ENCODE data around the gene CNOT10.
"Not testable (repeated sequence)": the region's sequence is repeated elsewhere in the genome, so short reads cannot be mapped to it uniquely, and the experiment has no call there.

The CNOT10 gene

GRCh38 chr3:32708672-32709283, 23.8 kb downstream of the CNOT10 start:
- Histone ChIP-seq H3K4me3 (ENCODE audit: low read depth in 1 of 5, low read length in 5 of 5) (no peak overlapping the region), H3K4me1 (ENCODE audit: control insufficient read depth in 5 of 5, insufficient read depth in 5 of 5, low read length in 5 of 5) (peaks cover 0 to 16% (median 2%) of the 10 kb centered on the region in 5 donors), H3K9ac (ENCODE audit: low read length in 5 of 5) (no peak overlapping the region), H3K27me3 (ENCODE audit: control insufficient read depth in 5 of 5, insufficient read depth in 4 of 5, low read length in 5 of 5) (no peaks in the 10 kb centered on the region), H3K27ac (ENCODE audit: low read depth, low read length) (no peak overlapping the region), H3K36me3 (ENCODE audit: control insufficient read depth in 5 of 5, insufficient read depth in 5 of 5, low read length in 5 of 5) (peaks cover 11 to 30% (median 18%) of the 10 kb centered on the region in 5 donors), H3K9me3 (ENCODE audit: control insufficient read depth in 5 of 5, low read length in 5 of 5) (no peaks in the 10 kb centered on the region)

- Histone ChIP-seq H3K9ac (ENCODE audit: low read length in 5 of 5) (no peak overlapping the region), H3K4me1 (ENCODE audit: control insufficient read depth in 5 of 5, insufficient read depth in 5 of 5, low read length in 5 of 5) (peaks cover 0 to 16% (median 2%) of the 10 kb centered on the region in 5 donors), H3K9me3 (ENCODE audit: control insufficient read depth in 5 of 5, low read length in 5 of 5) (no peaks in the 10 kb centered on the region), H3K27ac (ENCODE audit: low read depth, low read length) (no peak overlapping the region), H3K27me3 (ENCODE audit: control insufficient read depth in 5 of 5, insufficient read depth in 4 of 5, low read length in 5 of 5) (no peaks in the 10 kb centered on the region), H3K36me3 (ENCODE audit: control insufficient read depth in 5 of 5, insufficient read depth in 5 of 5, low read length in 5 of 5) (peaks cover 11 to 30% (median 18%) of the 10 kb centered on the region in 5 donors), H3K4me3 (ENCODE audit: low read depth in 1 of 5, low read length in 5 of 5) (no peak overlapping the region)
Measured at GRCh38 chr3:32709346-32709745, 24.4 kb downstream of the CNOT10 start.

DNA sequence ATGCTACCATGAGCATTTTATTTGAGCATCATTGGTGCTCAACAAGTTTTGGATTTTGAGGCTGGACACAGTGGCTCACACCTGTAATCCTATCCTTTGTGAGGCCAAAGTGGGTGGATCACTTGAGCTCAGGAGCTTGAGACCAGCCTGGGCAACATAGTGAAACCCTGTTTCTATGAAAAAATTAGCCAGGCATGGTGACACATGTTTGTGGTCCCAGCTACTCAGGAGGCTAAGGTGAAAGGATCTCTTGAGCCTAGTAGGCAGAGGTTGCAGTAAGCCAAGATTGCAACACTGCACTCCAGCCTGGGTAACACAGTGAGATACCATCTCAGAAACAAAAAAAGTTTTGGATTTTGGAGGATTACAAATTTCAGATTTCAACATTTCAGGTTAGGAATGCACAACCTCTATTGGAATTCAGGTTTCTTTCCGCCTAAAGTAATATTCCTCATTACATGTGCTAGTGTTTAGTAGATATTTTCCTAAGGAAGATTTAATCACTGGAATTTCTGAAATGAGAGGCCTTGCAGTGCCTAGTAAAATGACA, 27.6 kb downstream of the CNOT10 start:
- no peak overlapping the region for H3K4me3 ChIP-seq (ENCODE audit: low read depth in 1 of 5, low read length in 5 of 5)
- H3K4me1 ChIP-seq (ENCODE audit: control insufficient read depth in 5 of 5, insufficient read depth in 5 of 5, low read length in 5 of 5), result peaks cover 0 to 6% (median 2%) of the 10 kb centered on the region in 5 donors
- H3K9me3 ChIP-seq (ENCODE audit: control insufficient read depth in 5 of 5, low read length in 5 of 5), result no peaks in the 10 kb centered on the region
- H3K27ac ChIP-seq (ENCODE audit: low read depth, low read length), result no peak overlapping the region
- H3K27me3 ChIP-seq (ENCODE audit: control insufficient read depth in 5 of 5, insufficient read depth in 4 of 5, low read length in 5 of 5), result no peaks in the 10 kb centered on the region
- peak overlapping the region in 1 of 5 donors; percentile 4 for H3K9ac ChIP-seq (ENCODE audit: low read length in 5 of 5)
- H3K36me3 ChIP-seq (ENCODE audit: control insufficient read depth in 5 of 5, insufficient read depth in 5 of 5, low read length in 5 of 5), result peaks cover 22 to 48% (median 24%) of the 10 kb centered on the region in 5 donors

- Histone ChIP-seq H3K4me3 (ENCODE audit: low read depth in 1 of 5, low read length in 5 of 5) (no peak overlapping the region), H3K9me3 (ENCODE audit: control insufficient read depth in 5 of 5, low read length in 5 of 5) (no peaks in the 10 kb centered on the region), H3K36me3 (ENCODE audit: control insufficient read depth in 5 of 5, insufficient read depth in 5 of 5, low read length in 5 of 5) (peaks cover 22 to 49% (median 24%) of the 10 kb centered on the region in 5 donors)
Measured at GRCh38 chr3:32713181-32713580, 28.2 kb downstream of the CNOT10 start.

DNA sequence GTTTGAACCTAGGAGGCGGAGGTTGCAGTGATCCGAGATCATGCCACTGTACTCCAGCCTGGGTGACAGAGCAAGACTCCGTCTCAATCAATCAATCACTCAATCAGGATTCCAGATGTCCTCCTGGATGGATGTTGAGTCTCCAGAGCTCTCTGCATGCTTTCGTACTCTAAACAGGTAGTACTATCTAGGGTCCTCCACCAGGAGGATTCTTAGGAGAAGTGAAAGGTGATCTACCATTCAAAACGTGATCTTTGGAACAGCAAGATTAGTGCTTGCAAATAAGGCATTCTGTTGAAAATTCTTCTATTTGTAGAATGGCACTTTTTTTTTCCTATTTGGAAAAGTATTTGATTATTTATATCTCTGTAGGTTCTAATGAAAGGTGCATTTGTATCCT, 34.3 kb downstream of the CNOT10 start:
- no peak overlapping the region for H3K27ac ChIP-seq (ENCODE audit: low read depth, low read length)
- H3K4me1 ChIP-seq (ENCODE audit: control insufficient read depth in 5 of 5, insufficient read depth in 5 of 5, low read length in 5 of 5), result no peaks in the 10 kb centered on the region
- H3K4me3 ChIP-seq (ENCODE audit: low read depth in 1 of 5, low read length in 5 of 5), result no peak overlapping the region
- no peaks in the 10 kb centered on the region for H3K27me3 ChIP-seq (ENCODE audit: control insufficient read depth in 5 of 5, insufficient read depth in 4 of 5, low read length in 5 of 5)
- H3K9me3 ChIP-seq (ENCODE audit: control insufficient read depth in 5 of 5, low read length in 5 of 5), result no peaks in the 10 kb centered on the region
- H3K36me3 ChIP-seq (ENCODE audit: control insufficient read depth in 5 of 5, insufficient read depth in 5 of 5, low read length in 5 of 5), result peaks cover 10 to 44% (median 24%) of the 10 kb centered on the region in 5 donors
- H3K9ac ChIP-seq (ENCODE audit: low read length in 5 of 5), result no peak overlapping the region

More at GRCh38 chr3:32713181-32713580, 28.2 kb downstream of the CNOT10 start:
- peaks cover 0 to 6% (median 2%) of the 10 kb centered on the region in 5 donors for H3K4me1 ChIP-seq (ENCODE audit: control insufficient read depth in 5 of 5, insufficient read depth in 5 of 5, low read length in 5 of 5)
- H3K27me3 ChIP-seq (ENCODE audit: control insufficient read depth in 5 of 5, insufficient read depth in 4 of 5, low read length in 5 of 5), result no peaks in the 10 kb centered on the region
- no peak overlapping the region for H3K9ac ChIP-seq (ENCODE audit: low read length in 5 of 5)
- H3K27ac ChIP-seq (ENCODE audit: low read depth, low read length), result no peak overlapping the region

- no peak overlapping the region for H3K27ac ChIP-seq (ENCODE audit: low read depth, low read length)
- no peak overlapping the region for H3K4me3 ChIP-seq (ENCODE audit: low read depth in 1 of 5, low read length in 5 of 5)
- no peaks in the 10 kb centered on the region for H3K9me3 ChIP-seq (ENCODE audit: control insufficient read depth in 5 of 5, low read length in 5 of 5)
- no peaks in the 10 kb centered on the region for H3K27me3 ChIP-seq (ENCODE audit: control insufficient read depth in 5 of 5, insufficient read depth in 4 of 5, low read length in 5 of 5)
- no peaks in the 10 kb centered on the region for H3K4me1 ChIP-seq (ENCODE audit: control insufficient read depth in 5 of 5, insufficient read depth in 5 of 5, low read length in 5 of 5)
- H3K9ac ChIP-seq (ENCODE audit: low read length in 5 of 5), result no peak overlapping the region
- H3K36me3 ChIP-seq (ENCODE audit: control insufficient read depth in 5 of 5, insufficient read depth in 5 of 5, low read length in 5 of 5), result peaks cover 10 to 44% (median 24%) of the 10 kb centered on the region in 5 donors
Measured at GRCh38 chr3:32719931-32720330, 34.9 kb downstream of the CNOT10 start.

DNA sequence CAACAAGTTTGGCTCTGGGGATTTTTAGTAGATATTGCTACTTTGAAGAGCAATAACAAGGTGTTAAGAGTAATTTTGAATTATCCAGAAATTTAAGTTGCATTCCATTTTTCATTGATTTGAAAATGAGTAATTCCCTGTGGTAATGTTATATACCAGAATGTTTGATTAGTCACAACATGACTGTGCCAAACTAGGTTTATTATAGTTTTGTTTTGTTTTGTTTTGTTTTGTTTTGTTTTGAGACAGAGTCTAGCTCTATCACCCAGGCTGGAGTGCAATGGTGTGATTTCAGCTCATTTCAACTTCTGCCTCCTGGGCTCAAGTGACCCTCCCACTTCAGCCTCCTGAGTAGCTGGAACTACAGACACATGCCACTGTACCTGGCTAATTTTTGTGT, 40.7 kb downstream of the CNOT10 start:
- Histone ChIP-seq H3K36me3 (ENCODE audit: control insufficient read depth in 5 of 5, insufficient read depth in 5 of 5, low read length in 5 of 5) (peaks cover 4 to 47% (median 25%) of the 10 kb centered on the region in 5 donors), H3K4me1 (ENCODE audit: control insufficient read depth in 5 of 5, insufficient read depth in 5 of 5, low read length in 5 of 5) (no peaks in the 10 kb centered on the region)

GRCh38 chr3:32733631-32734229, 48.7 kb downstream of the CNOT10 start:
- H3K9ac ChIP-seq (ENCODE audit: low read length in 5 of 5), result no peak overlapping the region
- H3K27ac ChIP-seq (ENCODE audit: low read depth, low read length), result no peak overlapping the region
- peaks cover 4 to 40% (median 10%) of the 10 kb centered on the region in 5 donors for H3K36me3 ChIP-seq (ENCODE audit: control insufficient read depth in 5 of 5, insufficient read depth in 5 of 5, low read length in 5 of 5)
- no peaks in the 10 kb centered on the region for H3K4me1 ChIP-seq (ENCODE audit: control insufficient read depth in 5 of 5, insufficient read depth in 5 of 5, low read length in 5 of 5)
- no peaks in the 10 kb centered on the region for H3K9me3 ChIP-seq (ENCODE audit: control insufficient read depth in 5 of 5, low read length in 5 of 5)
- no peak overlapping the region for H3K4me3 ChIP-seq (ENCODE audit: low read depth in 1 of 5, low read length in 5 of 5)
- no peaks in the 10 kb centered on the region for H3K27me3 ChIP-seq (ENCODE audit: control insufficient read depth in 5 of 5, insufficient read depth in 4 of 5, low read length in 5 of 5)

More for the DNA sequence above, 40.7 kb downstream of the CNOT10 start:
- no peak overlapping the region for H3K27ac ChIP-seq (ENCODE audit: low read depth, low read length)
- no peak overlapping the region for H3K4me3 ChIP-seq (ENCODE audit: low read depth in 1 of 5, low read length in 5 of 5)
- no peaks in the 10 kb centered on the region for H3K9me3 ChIP-seq (ENCODE audit: control insufficient read depth in 5 of 5, low read length in 5 of 5)
- H3K27me3 ChIP-seq (ENCODE audit: control insufficient read depth in 5 of 5, insufficient read depth in 4 of 5, low read length in 5 of 5), result no peaks in the 10 kb centered on the region
- no peak overlapping the region for H3K9ac ChIP-seq (ENCODE audit: low read length in 5 of 5)

DNA sequence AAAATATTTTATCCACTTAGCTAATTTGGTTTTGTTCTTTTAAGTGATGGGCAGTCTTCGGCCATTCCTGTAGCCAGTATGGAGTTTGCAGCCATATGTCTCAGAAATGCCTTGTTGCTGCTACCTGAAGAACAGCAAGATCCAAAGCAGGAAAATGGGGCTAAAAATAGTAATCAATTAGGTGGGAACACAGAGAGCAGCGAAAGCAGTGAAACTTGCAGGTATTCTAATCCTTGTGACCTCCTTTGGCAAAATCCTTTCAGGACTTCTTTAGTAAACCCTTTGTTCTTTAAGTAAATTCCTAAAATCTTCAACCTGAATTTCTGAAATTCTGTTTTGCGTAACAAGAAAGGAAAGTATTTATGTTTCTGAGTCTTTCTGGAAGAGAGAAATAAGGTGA, 49.8 kb downstream of the CNOT10 start:
- no peak overlapping the region for H3K4me3 ChIP-seq (ENCODE audit: low read depth in 1 of 5, low read length in 5 of 5)
- H3K36me3 ChIP-seq (ENCODE audit: control insufficient read depth in 5 of 5, insufficient read depth in 5 of 5, low read length in 5 of 5), result peaks cover under 1 to 34% (median 8%) of the 10 kb centered on the region in 5 donors
- no peak overlapping the region for H3K27ac ChIP-seq (ENCODE audit: low read depth, low read length)
- no peak overlapping the region for H3K9ac ChIP-seq (ENCODE audit: low read length in 5 of 5)
- H3K4me1 ChIP-seq (ENCODE audit: control insufficient read depth in 5 of 5, insufficient read depth in 5 of 5, low read length in 5 of 5), result no peaks in the 10 kb centered on the region
- H3K27me3 ChIP-seq (ENCODE audit: control insufficient read depth in 5 of 5, insufficient read depth in 4 of 5, low read length in 5 of 5), result no peaks in the 10 kb centered on the region
- no peaks in the 10 kb centered on the region for H3K9me3 ChIP-seq (ENCODE audit: control insufficient read depth in 5 of 5, low read length in 5 of 5)

DNA sequence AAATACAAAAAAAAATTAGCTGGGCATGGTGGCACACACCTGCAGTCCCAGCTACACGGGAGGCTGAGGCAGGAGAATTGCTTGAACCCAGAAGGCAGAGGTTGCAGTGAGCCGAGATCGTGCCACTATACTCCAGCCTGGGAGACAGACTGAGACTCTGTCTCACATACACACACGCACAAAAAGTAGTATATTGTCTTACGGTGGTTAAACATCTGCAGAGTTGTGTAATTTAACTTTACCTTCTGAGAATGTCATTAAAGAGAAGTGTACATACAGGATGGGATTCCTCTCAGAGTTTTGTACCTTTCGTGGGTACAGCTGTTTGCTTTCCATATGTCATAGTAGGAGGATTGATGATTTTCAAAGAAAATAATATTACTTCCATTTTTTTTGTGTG, 58.5 kb downstream of the CNOT10 start:
- not testable (repeated sequence) for H3K9ac ChIP-seq (ENCODE audit: low read length in 5 of 5); H3K4me3 ChIP-seq (ENCODE audit: low read depth in 1 of 5, low read length in 5 of 5); H3K4me1 ChIP-seq (ENCODE audit: control insufficient read depth in 5 of 5, insufficient read depth in 5 of 5, low read length in 5 of 5); H3K9me3 ChIP-seq (ENCODE audit: control insufficient read depth in 5 of 5, low read length in 5 of 5); H3K27ac ChIP-seq (ENCODE audit: low read depth, low read length); H3K27me3 ChIP-seq (ENCODE audit: control insufficient read depth in 5 of 5, insufficient read depth in 4 of 5, low read length in 5 of 5)
- peaks cover 2 to 23% (median 11%) of the 10 kb centered on the region in 5 donors for H3K36me3 ChIP-seq (ENCODE audit: control insufficient read depth in 5 of 5, insufficient read depth in 5 of 5, low read length in 5 of 5)
